AG09309 (cell line): ENCODE data around the gene CASP3.
"Not testable (repeated sequence)": the region's sequence is repeated elsewhere in the genome, so short reads cannot be mapped to it uniquely, and the experiment has no call there.

Experiments
- DNase-seq: peaks from one replicate; pipeline ENCODE4 v3.0.0-alpha.2; 2010; ENCODE audit warnings: low read depth
- H3K4me3 ChIP-seq: 2 replicates; pipeline ENCODE4 v1.5.1; 2011; ENCODE audit warnings: mild to moderate bottlenecking, low read depth, low read length, moderate library complexity; ENCODE audit not compliant: control insufficient read depth
- TF ChIP-seq, protein P1 (sequence below): IDR thresholded peaks from 2 replicates; pipeline ENCODE4 v1.5.1; 2011; ENCODE audit warnings: mild to moderate bottlenecking, low read depth, low read length, inconsistent platforms; ENCODE audit not compliant: insufficient read depth, control insufficient read depth; ENCODE audit errors: missing control alignments

The CASP3 gene

DNA sequence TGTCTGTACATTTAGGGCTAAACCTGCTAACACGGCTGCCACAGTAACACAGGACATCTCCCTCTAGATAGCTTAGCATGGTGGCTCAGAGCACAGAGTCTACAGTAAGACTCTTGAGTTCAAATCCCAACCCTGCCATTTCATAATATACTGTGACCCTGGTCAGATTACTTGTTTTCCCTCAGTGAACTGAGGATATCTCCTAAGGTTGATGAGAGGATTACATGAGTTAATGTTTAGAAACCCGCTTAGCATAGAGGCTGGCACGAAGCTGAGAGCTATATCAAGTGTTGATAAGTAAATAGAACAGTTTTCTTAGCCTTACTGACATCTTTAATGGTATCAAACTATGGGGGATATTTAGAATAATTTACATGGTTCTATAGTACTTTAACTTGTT is 37.2 kb downstream of the CASP3 start:
- DNase-seq: no peak
- TF ChIP-seq, protein P1, sequence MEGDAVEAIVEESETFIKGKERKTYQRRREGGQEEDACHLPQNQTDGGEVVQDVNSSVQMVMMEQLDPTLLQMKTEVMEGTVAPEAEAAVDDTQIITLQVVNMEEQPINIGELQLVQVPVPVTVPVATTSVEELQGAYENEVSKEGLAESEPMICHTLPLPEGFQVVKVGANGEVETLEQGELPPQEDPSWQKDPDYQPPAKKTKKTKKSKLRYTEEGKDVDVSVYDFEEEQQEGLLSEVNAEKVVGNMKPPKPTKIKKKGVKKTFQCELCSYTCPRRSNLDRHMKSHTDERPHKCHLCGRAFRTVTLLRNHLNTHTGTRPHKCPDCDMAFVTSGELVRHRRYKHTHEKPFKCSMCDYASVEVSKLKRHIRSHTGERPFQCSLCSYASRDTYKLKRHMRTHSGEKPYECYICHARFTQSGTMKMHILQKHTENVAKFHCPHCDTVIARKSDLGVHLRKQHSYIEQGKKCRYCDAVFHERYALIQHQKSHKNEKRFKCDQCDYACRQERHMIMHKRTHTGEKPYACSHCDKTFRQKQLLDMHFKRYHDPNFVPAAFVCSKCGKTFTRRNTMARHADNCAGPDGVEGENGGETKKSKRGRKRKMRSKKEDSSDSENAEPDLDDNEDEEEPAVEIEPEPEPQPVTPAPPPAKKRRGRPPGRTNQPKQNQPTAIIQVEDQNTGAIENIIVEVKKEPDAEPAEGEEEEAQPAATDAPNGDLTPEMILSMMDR: no peak
- no peak overlapping the region for H3K4me3 ChIP-seq

DNA sequence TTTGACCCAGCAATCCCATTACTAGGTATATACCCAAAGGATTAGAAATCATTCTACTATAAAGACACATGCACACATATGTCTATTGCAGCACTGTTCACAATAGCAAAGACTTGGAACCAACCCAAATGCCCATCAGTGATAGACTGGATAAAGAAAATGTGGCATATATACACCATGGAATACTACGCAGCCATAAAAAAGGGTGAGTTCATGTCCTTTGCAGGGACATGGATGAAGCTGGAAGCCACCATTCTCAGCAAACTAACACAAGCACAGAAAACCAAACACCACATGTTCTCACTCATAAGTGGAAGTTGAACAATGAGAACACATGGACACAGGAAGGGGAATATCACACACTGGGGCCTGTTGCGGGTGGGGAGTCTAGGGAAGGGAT is 41.8 kb downstream of the CASP3 start:
- not testable (repeated sequence) for H3K4me3 ChIP-seq, DNase-seq

DNA sequence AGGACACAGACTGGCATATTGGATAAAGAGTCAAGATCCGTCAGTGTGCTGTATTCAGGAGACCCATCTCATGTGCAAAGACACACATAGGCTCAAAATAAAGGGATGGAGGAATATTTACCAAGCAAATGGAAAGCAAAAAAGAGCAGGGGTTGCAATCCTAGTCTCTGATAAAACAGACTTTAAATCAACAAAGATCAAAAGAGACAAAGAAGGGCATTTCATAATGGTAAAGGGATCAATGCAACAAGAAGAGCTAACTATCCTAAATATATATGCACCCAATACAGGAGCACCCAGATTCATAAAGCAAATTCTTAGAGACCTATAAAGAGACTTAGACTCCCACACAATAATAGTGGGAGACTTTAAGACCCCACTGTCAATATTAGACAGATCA is 46.4 kb downstream of the CASP3 start:
- DNase-seq, H3K4me3 ChIP-seq: not testable (repeated sequence)

DNA sequence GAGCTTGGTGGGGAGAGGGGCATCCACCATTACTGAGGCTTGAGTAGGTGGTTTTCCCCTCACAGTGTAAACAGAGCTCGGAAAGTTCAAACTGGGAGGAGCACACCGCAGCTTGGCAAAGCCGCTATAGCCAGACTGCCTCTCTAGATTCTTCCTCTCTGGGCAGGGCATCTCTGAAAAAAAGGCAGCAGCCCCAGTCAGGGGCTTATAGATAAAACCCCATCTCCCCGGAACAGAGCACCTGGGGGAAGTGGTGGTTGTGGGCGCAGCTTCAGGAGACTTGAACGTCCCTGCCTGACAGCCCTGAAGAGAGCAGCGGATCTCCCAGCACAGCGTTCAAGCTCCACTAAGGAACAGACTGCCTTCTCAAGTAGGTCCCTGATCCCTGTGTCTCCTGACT is 48.3 kb downstream of the CASP3 start:
- H3K4me3 ChIP-seq, DNase-seq: not testable (repeated sequence)

DNA sequence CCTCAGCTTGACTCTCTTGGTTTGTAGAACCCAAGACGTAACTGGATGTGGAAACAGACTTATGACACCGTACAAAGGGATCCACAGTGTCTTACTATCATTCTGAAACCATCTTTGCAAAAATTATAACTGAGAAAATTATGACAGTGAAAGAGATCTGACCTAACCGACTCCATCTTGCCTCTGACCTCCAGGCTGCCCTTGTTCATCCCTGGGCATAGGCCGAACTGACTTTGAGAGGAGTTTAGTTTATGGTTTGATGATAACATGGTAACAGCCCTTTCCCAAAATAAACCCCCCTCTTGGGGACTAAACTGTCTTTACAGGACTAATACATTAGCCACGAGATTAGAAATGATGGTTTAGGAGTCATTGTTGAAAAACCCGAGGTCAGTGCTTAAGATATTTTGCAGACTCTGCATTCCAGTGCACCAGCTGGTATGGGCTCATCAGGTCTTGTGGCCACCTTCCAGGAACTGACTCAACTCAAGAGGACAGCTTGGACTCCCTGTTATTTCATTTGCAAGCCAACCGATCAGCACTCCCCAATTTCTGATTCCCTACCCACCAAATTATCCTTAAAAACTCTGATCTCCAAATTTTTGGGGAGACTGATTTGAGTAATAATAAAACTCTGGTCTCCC is 49.6 kb downstream of the CASP3 start:
- DNase-seq: peak; percentile 31
- H3K4me3 ChIP-seq: no peak overlapping the region
- TF ChIP-seq, protein P1: no peak

DNA sequence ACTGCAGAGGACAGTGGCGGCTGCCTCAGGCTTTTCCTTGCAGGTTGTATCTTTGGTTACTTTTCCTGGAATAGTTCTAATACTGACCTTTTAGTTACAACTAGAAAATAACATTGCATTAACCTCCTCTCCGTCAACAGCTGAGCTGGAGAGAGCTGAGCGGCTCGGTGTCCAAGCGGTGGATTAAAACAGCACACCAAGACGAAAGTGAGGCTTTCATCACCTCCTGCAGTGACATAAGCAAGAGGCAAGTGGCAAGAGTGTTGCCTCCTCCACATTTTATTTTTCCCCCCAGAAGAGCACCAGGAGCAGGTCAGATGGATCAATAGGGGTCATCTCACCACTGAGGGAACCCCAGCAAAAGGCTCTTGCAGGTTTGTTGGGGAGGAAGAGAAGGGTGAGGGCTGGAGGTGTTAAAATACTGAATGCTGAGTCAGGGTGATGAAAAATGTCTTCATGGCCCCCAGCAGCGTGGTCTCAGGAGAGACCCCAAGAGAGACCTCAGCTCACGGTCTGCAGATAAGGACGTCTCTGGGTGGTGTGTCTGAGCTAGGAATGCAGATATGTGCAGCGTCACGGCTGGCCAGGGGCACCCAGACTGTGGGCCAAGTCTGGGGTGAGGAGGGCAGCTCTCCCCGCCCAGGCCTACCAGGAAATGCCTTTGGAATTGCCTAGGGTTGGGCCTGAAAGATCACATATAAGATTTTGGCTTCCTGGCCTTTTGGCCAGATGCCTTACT is 50.3 kb downstream of the CASP3 start:
- DNase-seq: no peak
- TF ChIP-seq, protein P1: no peak
- H3K4me3 ChIP-seq: no peak overlapping the region

DNA sequence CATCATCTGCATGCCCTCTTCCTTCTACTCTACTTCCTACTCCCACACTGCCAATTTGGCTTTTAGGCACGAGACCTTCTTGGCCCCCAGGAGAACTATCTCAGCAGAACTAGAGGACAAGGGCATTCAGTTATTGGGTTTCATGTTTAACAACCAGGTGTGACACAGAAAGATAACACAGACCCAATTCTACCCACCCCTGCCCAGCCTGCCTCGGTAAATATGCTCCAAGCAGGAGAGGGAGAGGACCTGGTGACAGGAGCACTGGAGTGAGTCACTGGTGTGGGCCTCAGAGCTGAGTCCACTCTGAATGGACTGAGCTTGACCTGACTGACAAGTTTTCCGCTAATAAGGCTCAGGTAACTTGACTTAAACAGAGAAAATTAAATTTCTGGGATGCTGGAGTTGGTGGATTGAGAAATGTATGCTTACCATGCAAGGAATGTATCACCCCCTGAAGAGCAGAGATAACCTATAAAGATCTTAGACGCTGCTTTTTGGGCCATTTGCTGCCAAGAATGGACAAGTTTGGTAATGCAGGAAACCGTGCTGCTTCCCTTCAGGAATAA is 52.5 kb downstream of the CASP3 start:
- no peak for DNase-seq
- TF ChIP-seq, protein P1: no peak
- no peak overlapping the region for H3K4me3 ChIP-seq

DNA sequence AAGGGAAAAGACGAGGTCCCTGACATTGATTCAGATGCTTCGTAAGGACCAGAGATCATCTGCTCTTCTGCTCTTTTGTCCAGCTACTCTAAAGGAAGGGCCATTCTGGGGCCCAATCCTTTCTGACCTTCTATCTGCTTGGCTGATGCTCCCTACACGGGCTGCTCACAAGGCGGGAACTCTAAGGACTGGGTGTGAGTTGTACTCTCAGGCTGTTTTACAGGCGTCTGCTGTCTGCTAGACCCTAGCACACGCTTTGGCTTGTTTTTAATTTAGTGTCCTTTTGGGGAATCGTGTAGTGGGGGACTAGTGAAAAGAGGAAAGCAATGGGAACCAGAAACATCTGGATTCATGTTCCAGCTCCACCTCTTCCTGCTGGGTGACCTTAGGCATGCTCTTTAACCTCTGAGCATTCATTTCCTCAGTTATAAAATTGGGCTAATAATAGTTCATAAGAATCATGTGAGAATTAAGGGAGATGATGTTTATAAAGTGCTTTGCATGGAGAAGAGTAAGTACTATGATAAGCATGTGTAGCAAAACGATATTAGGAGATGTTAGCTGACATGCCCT is 53.1 kb downstream of the CASP3 start:
- TF ChIP-seq, protein P1: no peak
- DNase-seq: no peak
- H3K4me3 ChIP-seq: no peak overlapping the region
